NCI-H460 (cell line): ENCODE measurements around the gene SBF2. TPM values are rescaled to one million over a fixed set of nuclear protein-coding genes. Genes with fewer than 3 reads are reported as not detected.

ENCODE experiments used
- DNase-seq: peaks from one replicate; pipeline ENCODE4 v3.0.0-alpha.2; 2016; ENCODE audit warnings: low read depth; ENCODE audit errors: extremely low read depth
- polyA plus RNA-seq: library from polyadenylated mRNA; depleted of rRNA; stranded (reverse); fragments of >200 nt; gene quantifications from 2 replicates; pipeline ENCODE4 v1.2.3, GENCODE V29; 2014; cell fraction: nucleus; rRNA removed
- total RNA-seq: library from RNA; depleted of rRNA; stranded (reverse); fragments of >200 nt; shearing (Covaris generic); gene quantifications from 2 replicates; pipeline ENCODE4 v1.2.3, GENCODE V29; 2014; rRNA removed

Gene SBF2
- 25.7 and 27.2 TPM in 2 replicates for total RNA-seq
- polyA plus RNA-seq, result 13.7 and 17.0 TPM in 2 replicates

DNA sequence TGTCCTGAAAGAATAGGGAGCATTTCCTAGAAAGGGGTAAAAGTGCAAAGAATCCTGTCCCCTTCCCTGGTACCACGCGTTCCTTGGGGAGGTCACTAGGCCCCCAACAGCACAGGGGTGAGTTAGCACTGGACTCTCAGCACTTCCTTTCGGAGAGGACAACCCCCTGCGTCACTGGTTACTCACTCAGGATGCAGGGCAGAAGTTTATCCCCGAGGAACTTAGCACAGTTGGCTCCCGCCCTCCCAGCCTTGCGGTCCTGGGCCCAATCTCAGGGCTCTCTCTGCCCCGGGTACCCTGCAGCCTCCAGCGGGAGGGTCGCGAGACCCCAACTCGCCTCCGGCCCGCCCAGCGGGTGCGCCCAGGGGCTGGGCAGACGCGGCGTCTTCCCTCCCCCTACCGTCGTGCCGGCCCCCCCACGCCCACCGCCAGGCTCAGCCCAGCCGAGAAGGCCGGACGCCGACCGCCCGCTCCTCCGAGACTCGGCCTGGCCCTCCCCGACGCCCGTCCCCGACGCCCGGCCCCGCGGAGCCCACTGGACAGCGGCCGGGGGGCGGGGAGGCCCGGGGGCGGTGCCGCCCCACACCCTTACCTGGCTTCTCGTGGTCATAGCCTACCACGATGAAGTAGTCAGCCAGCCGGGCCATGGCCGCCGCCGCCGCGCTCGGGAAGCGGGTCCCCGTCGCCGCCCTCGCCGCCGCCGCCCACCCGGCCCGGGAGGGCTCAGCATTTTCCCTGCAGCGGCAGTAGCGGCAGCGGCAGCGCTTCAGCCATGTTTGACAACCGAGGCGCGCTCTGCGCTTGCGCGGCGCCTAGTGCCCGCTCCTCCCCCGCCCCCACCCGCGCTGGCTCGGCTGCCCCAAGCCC, at the start of gene SBF2:
Gene SBF2 (minus strand): TSS at position 797 of the 867 bp plus-strand sequence. CDS start 150 bp downstream, at position 647.
- DNase-seq, result peak; percentile 63

- DNase-seq, result no peak
Measured at GRCh38 chr11:10338287-10338686, 44.3 kb upstream of the SBF2 start.

- no peak for DNase-seq
Measured at GRCh38 chr11:10333490-10333889, 39.5 kb upstream of the SBF2 start.

DNA sequence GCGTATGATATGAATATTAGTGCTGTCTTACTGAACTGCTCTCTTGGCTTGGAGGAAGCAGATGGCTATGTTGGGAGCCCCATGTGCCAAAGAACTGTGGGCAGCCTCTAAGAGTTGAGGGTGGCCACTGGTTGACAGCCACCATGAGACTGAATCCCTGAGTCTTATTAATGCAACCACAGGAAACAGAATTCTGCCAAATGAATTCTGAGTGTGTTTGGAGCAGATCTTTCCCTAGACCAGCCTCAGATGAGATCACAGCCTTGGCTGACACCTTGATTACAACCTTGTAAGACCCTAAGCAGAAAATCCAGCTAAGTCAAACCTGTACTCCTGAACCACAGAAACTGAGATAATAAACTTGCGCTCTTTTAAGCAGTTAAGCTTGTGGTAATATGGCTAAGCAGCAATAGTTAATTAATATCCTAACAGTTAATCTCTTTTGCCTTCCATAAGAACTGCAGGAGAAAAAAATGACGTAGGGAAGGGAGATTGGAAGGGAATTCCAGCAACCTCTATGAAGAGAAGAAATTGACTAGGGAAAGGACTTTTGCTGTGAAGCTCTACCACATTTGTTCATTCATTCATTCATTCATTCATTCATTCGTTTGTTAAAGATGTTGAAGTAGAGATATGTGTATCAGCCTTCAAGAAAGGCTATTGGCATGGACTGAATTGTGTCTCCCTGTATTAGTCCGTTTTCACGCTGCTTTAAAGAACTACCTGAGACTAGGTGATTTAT, 37.7 kb upstream of the SBF2 start:
- DNase-seq, result no peak

- DNase-seq, result no peak
Measured at GRCh38 chr11:10329935-10330334, 35.9 kb upstream of the SBF2 start.

DNA sequence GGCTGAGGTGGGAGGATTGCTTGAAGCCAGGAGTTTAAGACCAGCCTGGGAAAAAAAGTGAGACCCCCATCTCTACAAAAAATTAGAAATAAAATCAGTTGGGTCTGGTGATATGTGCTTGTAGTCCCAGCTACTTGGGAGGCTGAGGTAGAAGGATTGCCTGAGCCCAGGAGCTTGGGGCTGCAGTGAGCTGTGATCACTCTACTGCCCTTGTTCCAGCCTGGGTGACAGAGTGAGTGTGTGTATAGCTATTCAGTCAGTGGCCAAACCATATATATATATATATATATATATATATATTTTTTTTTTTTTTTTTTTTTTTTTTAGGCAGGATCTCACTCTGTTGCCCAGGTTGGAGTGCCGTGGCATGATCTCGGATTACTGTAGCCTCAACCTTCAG, 35.3 kb upstream of the SBF2 start:
- DNase-seq, result no peak

DNA sequence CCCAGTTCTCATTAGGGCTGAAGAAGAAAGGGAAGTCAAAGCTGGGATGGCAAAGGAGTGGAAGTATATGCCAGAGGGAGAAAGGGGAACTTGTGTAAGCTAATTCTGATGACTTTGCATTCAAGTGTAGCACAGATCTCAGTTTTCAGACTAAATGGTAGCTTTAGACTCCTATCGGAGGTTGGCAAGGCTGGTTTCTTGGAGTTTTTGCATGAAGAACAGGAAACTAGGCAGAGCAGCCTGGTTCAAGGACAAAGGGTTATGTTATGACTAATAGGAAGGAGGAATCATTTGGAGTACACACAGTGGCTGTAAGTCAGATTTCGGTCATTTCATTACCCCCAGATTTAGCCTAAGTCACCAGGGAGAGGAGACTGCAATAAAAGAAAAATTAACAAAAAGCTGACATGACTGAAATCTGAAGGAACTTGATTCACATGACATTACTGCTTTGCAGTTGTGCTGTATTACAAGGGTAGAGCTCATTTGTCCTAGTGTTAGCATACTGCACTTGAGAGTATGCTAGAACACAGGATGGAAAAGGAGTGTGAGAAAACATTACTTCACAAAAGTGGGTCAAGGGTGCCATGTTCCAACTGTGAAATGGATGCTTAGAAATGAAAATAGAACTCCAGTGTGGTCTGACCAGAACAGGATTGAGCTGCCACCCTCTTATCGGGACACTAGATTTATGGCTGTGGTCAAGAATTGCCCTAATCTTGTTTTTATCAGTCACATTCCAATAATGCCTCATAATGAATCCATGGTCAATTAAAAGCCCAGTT, 34.5 kb upstream of the SBF2 start:
- no peak for DNase-seq

GRCh38 chr11:10327254-10327653, 33.2 kb upstream of the SBF2 start:
- no peak for DNase-seq

DNA sequence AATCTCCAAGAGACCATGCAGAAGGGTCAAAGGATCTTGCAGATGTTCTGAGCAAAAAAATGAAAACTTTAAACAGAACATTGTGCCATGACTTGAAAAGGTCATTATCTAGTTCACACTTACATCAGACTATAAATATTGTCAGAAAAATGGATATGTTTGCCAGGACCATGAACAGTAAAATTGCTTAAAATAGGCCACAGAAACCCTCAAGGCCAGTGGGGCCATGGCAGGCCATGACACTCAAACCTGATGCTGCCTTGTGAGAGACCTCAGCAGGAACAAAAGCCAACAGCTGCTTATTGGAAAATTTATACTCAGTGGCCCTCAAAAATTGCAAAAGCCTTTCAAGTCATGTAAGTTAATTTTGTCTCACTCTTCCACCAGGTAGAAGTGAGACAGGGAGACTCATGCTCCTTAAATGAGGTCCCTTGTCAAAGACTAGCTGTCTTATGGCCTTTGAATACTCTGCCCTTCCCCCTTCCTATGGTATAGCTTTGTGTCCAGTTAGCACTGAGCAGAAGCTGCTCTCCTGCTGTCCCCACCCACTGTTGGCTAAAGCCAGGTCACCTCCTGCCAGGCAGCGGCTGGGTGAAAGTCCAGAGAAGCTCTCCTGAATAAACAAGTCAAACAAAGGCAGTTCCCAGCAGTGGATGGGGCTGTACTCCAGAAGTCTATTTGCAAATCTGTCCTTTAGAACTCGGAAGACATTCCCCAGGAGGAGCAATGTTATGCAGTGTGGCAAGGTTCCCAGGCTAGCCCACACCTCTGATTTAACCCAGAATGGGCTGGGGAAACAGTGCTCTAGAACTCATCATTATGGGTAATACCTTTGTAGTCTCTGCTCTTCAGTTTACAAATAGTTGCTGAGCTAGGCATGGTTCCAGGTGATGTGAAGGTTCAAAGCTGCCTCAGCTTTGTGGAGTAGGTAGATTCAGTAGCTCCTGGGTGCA, 32.3 kb upstream of the SBF2 start:
- DNase-seq, result no peak

DNA sequence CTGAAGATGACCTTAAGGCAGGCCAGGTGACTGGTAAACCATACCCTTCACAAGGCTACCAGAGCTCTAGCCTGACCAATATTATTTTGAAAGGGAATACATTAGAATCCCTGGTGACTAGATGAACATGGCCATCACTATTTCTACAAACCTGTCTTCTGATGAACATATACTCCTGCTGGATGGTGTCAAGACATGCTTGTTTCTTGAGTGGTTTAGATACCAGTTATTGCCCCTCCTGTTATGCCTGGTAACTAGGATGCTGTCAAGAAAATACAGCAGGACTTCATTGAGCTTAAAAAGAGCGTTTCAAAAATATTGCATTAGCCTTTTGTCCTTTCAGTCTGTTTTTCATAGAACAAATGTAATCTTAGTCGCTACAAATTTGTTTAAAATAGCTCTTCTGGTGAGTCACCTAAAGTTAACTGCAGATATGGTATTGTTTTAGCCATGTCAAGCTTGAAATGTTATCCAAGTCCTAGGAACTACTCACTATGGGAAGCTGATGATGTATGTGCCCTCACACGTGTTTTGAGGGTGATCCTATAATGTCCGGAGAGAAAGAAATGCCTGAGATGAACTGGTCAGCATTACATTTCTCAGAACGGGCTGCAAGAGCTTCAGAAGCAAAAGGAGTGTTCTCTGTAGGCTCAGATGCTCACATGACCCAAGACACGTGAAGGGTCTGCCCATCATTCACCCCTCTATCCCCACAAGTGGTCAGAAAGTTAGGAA, 31.4 kb upstream of the SBF2 start:
- no peak for DNase-seq

GRCh38 chr11:10324474-10324873, 30.5 kb upstream of the SBF2 start:
- no peak for DNase-seq

- DNase-seq, result no peak
Measured at GRCh38 chr11:10323793-10324170, 29.8 kb upstream of the SBF2 start.

DNA sequence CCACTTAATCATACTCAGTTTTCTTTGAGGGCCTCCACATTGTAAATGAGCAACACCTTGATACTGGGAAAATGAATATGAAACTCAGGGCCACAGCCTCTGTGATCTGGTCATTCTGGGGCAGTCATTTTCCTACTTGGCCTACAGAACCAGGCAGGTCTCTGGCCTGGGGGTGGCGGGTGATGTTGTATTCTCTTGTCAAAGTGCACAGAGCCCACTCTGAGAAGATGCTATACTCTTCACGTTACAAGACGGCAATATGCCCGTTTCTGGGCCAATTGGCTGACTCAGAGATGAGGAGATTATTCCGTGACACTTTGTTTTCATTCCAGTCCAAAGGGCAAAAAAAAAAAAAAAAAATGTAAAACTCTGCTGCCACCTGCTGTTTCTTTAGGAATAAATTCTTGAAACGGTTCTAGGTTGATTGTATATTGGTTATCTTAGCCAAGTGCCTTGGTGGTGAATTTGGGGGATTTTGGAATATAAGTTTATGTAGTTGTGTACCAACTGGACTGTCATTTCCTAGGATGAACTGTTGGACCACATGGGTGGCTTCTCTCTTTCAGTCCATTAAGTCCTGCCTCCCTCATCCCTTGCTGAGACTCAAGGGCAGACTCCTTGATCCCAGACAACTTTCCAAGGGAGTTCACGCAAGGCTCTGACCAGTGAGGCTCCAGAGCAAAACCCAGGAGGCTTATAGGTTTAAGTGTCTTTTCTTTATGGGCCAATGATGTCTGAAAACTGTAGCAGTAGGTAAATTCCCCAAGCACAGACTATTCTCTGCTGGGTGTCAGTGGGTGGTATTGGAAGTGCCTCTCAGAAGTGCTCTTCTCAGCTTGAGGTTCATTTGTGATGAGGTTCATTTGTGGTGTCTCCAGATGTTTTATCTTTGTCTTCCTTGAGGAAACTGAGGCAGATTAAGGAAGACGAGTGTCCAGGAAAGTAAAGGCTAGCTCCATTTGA, 29.1 kb upstream of the SBF2 start:
- DNase-seq, result peak; percentile 71

GRCh38 chr11:10322401-10322800, 28.4 kb upstream of the SBF2 start:
- no peak for DNase-seq

- DNase-seq, result no peak
Measured at GRCh38 chr11:10320736-10321465, 26.9 kb upstream of the SBF2 start.

GRCh38 chr11:10319702-10320558, 25.9 kb upstream of the SBF2 start:
- no peak for DNase-seq

- DNase-seq, result no peak
Measured at GRCh38 chr11:10318527-10318802, 24.4 kb upstream of the SBF2 start.
